GM12872 (cell line): ENCODE data around the gene AHRR.

Source experiments
- TF ChIP-seq, protein P1 (sequence below): IDR thresholded peaks from 3 replicates; pipeline ENCODE4 v1.5.1; 2011; ENCODE audit warnings: low read depth, mild to moderate bottlenecking, low read length, moderate library complexity; ENCODE audit not compliant: insufficient read depth

AHRR gene

DNA sequence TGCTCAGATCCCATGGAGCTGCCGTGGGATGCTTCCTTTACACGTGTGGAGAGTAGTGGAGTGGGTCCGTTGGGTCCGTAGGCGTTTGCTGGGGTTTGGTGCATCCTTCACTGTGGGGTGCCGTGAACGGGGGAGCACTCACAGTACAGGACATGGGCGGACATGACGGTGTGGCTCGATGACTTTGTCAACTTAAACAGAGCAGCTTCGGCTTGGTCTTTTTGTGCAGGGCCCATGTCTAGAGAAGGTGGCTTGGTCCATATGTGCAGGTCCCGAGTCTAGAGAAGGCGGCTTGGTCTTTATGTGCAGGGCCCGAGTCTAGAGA lies 95.1 kb downstream of the AHRR start:
- TF ChIP-seq, protein P1, sequence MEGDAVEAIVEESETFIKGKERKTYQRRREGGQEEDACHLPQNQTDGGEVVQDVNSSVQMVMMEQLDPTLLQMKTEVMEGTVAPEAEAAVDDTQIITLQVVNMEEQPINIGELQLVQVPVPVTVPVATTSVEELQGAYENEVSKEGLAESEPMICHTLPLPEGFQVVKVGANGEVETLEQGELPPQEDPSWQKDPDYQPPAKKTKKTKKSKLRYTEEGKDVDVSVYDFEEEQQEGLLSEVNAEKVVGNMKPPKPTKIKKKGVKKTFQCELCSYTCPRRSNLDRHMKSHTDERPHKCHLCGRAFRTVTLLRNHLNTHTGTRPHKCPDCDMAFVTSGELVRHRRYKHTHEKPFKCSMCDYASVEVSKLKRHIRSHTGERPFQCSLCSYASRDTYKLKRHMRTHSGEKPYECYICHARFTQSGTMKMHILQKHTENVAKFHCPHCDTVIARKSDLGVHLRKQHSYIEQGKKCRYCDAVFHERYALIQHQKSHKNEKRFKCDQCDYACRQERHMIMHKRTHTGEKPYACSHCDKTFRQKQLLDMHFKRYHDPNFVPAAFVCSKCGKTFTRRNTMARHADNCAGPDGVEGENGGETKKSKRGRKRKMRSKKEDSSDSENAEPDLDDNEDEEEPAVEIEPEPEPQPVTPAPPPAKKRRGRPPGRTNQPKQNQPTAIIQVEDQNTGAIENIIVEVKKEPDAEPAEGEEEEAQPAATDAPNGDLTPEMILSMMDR: no peak

DNA sequence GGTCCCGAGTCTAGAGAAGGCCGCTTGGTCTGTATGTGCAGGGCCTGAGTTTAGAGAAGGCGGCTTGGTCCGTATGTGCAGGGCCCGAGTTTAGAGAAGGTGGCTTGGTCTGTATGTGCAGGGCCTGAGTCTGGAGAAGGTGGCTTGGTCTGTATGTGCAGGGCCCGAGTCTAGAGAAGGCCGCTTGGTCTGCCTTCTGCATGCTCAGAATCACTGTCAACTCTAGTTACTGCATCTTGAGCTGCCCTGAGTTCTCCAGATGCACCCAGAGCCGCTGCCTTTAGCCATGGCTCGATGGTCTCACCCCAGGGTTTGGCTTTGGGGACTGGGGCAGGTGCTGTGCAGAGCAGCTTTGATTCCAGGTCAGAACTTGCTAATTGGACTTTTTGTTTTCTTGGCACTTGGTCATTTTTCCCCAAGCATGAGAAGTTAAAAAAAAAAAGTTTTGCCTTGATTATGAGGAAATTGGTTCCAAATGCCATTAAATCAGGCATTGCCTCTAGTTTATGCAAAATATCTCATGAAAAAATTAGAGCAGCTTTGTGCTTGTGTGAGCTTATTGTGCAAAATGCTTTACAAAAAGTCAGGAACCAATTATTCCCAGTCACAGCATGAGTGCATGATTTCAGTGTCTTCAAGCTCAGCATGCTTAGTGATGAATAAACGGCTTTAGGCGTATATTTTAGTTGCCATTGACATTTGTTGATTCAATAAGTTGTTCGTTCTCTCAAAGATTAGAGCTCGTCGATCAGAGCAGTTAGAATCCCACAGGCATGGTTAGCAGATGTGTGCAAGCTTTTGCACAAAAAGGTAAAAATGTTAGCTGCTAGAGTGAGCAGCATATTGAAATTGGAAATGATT lies 96.0 kb downstream of the AHRR start:
- TF ChIP-seq, protein P1: no peak

DNA sequence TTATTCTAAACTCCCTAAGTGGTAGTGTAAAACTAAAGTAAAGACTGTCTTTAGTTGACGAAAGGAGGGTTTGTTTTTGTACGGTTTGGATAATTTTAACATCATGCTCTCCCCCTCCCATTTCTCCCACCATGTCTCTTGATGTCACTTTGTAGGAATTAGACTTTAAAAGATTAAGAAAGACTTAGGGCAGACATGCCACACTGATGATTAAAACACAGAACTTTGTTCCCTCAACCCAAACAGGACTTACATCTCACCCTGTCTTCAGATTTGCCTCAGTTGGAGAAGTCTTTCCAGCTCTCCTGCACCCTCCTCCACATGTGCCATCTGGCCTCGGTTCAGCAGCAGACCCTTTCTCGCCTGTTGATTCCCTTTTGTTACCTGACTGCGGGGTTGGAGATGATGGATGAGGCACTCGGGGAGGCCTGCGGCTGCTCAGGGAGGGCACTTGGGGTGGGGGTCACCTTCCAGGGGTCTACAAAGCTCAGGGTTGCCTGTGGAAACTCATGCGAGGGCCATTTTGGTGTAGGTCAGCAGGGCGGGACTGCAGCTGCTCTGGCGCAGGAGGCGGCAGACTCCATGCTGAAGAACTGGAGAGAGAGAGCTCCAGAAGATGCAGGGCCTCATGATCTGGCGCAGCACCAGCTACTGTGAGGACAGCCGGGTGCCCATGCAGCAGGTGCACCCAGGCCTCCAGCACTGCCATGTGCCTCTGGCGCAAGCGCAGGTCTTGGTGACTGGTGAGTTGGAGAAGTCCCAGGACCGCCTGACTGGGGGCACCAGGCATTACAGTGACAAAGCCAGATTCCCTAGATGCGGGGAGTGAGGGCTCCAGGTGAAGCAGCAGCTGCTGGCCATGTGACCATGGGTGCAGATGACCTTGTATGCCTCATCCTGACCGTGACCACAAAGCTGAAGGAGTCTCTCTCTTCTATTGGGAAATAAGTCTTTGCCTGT lies 96.9 kb downstream of the AHRR start:
- TF ChIP-seq, protein P1: no peak

DNA sequence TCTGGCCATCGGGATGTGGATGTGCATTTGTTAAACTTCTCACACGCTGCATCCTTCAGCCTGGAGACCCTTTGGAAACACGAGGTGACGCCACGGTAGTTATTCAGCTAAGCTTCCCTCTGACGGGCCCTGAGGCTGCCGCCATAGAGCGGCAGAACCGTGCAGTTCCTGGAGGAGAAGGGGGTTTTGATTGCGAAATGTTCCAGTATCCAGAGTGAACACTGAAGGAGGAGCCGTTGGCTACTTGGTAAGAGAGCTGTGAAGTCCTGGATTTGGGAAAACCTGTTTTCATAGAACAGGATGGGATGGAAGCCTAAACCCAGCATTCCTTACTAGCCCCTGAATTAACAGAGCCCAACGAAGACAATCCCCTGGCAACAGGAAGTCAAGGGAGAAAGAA lies 98.5 kb downstream of the AHRR start:
- TF ChIP-seq, protein P1: no peak

DNA sequence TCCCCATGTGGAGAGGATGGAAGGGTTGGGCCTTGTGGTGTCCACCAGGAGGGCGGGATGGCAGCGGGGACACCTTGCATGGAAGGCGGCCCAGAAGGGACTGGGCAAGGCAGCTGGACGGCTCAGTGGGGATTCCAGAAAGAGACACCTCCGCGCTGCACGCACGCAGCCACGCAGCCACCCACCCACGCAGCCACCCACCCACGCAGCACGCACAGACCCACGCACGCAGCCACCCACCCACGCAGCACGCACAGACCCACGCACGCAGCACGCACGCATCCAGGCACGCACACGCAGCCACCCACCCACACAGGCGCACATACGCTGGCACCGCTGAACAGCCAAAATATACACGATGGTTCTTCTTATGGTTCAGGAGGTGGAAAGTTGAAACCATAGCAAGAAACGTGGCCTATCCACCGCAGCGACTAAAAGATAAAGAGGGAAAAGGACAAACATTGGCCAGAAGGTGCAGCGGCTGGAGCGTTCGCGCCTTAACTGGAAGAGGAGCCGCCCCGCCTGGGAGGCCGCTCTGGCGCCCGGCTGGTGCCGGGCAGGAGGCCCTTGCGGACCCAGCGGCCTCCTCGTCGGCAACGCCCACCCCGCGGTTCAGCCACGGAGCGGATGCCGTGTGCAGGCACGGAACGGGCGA lies 99.2 kb downstream of the AHRR start:
- TF ChIP-seq, protein P1: no peak

DNA sequence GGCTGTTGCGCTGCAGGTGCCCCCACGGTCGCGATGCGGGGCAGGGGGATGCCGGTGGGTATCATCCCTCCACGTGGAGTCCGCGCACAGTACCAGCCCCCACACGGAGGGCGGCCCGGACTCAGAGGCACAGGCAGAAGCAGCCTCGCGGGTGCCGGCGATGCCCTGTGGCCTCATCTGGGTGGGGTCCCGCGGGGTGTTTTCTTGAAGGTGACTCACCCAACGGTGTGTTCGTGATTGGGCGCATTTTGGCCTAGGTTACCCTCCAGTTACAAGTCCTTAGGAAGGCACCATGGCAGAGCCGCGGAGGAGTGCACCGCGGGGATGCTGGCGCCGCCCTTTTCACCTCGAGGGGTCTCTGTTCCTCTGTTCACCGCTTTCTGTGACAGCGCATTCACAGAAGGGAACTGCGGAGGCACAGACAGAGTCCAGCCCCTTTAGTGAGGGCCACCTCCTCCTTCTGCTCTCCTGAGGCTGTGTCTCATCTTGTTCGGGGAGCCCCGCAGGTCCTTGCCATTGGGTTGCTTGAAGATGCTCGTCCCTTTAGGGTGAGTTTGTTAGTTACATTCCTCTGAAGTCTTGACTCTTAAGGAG lies 99.9 kb downstream of the AHRR start:
- TF ChIP-seq, protein P1: no peak
